Measurements from ENCODE around the gene TRAF4.
"Not testable (repeated sequence)": the region's sequence is repeated elsewhere in the genome, so short reads cannot be mapped to it uniquely, and the experiment has no call there.

The TRAF4 gene

DNA sequence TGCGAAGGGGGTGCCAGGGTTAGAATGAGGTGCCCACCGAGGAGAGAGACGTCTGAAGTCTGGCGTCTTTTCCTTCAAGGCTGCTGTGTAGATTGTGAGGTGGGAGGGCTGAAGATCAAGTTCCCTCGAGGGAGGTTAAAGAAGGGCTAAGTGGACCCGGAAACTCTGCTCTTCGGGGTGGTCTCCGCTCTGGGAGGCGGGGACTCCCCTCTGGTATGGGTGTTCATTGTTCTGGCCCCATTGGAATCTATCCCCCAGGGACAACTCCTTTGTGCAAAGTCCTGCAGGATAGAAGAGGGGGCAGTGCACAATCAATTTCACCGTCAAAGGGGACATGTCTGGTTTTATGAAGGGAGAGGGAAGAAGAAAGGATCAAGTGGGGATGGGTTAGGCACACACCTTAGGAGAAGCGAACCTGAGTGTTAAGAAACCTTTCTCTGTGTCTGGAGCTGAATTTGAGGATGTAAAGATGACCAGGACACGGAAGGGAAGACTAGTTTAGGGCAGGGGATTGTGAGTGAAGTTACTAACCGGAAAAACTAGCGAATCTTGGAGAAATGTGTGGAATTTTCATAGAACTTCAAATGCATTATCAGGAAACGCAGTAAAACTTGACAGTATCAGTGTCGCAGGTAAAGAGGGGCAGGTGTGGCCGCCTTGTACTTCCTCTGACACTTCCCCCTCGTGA lies 25.3 kb upstream of the TRAF4 start:
- Histone ChIP-seq H3K4me3 (ENCODE audit: low read depth in 1 of 2, low read length in 2 of 2) (peak overlapping the region; percentile 68 to 71), H3K9ac (ENCODE audit: low read length) (peak overlapping the region; percentile 71), H3K9me3 (ENCODE audit: low read length) (no peaks in the 10 kb centered on the region), H3K27ac (ENCODE audit: low read depth, low read length) (peak overlapping the region; percentile 99), H3K36me3 (ENCODE audit: insufficient read depth, low read length) (peaks cover 42% of the 10 kb centered on the region), H3K4me1 (ENCODE audit: insufficient read depth, low read length) (peaks cover 34% of the 10 kb centered on the region), H3K27me3 (ENCODE audit: control insufficient read depth in 1 of 2, insufficient read depth in 2 of 2, low read length in 2 of 2) (no peaks in the 10 kb centered on the region)

DNA sequence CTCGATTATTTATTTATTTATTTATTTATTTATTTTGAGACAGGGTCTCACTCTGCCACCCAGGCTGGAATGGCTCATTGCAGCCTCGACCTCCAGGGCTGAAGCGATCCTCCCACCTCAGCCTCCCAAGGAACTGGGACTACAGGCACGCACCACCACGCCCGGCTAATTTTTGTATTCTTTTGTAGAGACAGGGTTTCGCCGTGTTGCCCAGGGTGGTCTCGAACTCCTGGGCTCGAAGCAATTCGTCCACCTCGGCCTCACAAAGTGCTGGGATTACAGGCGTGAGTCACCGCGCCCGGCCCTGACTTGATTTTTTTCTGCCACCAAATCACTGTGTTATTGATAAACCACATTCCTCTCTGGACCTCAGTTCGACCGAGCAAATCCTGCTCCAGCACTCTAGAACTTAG lies 24.8 kb upstream of the TRAF4 start:
- Histone ChIP-seq H3K27me3 (ENCODE audit: control insufficient read depth in 1 of 2, insufficient read depth in 2 of 2, low read length in 2 of 2) (no peaks in the 10 kb centered on the region), H3K9ac (ENCODE audit: low read length) (peak overlapping the region; percentile 93), H3K4me1 (ENCODE audit: insufficient read depth, low read length) (peaks cover 34% of the 10 kb centered on the region), H3K36me3 (ENCODE audit: insufficient read depth, low read length) (peaks cover 46% of the 10 kb centered on the region), H3K9me3 (ENCODE audit: low read length) (no peaks in the 10 kb centered on the region), H3K27ac (ENCODE audit: low read depth, low read length) (peak overlapping the region; percentile 91), H3K4me3 (ENCODE audit: low read depth in 1 of 2, low read length in 2 of 2) (peak overlapping the region; percentile 36 to 95)

DNA sequence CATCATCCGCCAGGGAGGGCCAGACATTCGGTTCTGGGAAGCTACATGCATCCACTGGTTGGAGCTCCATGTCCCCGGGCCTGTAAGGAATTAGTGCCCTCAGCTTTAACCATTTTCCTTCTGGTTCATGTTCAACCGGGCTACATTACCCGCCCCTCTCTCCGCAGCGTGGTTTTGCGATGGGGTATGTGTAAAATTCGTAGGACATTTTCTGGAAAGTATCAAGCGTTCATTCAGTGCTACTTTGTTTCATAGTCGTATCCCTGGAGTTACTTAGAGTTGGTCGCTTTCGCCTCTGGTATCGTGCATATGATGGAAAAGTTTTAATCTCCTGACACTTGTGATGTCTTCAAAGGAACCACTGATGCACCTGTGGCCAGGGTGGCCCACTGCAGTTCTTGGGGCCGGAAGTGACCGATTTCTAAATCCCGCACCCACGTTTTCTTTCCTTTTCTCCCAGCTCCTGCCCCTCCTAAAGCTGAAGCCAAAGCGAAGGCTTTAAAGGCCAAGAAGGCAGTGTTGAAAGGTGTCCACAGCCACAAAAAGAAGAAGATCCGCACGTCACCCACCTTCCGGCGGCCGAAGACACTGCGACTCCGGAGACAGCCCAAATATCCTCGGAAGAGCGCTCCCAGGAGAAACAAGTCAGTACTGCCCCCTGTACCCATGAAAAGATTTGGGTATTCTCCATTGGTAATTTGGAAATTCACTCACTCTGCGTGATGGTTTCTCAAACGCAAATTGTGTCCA lies 23.4 kb upstream of the TRAF4 start:
- Histone ChIP-seq H3K36me3 (ENCODE audit: insufficient read depth, low read length) (peaks cover 44% of the 10 kb centered on the region), H3K4me3 (ENCODE audit: low read depth in 1 of 2, low read length in 2 of 2) (peak overlapping the region; percentile 94 to 95), H3K27me3 (ENCODE audit: control insufficient read depth in 1 of 2, insufficient read depth in 2 of 2, low read length in 2 of 2) (peaks cover 0 to 1% of the 10 kb centered on the region in 2 donors), H3K27ac (ENCODE audit: low read depth, low read length) (peak overlapping the region; percentile 91), H3K4me1 (ENCODE audit: insufficient read depth, low read length) (peaks cover 37% of the 10 kb centered on the region), H3K9me3 (ENCODE audit: low read length) (no peaks in the 10 kb centered on the region), H3K9ac (ENCODE audit: low read length) (peak overlapping the region; percentile 93)

DNA sequence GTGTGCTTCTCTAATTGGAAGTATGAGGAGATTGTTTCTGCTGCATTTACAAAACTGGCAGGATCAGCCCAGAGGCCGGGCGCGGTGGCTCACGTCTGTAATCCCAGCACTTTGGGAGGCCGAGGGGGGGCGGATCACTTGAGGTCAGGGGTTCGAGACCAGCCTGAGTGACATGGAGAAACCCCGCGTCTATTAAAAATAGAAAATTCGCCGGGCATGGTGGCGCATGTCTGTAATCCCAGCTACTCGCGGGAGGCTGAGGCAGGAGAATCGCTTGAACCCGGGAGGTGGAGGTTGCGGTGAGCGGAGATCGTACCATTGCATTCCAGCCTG lies 22.8 kb upstream of the TRAF4 start:
- H3K27ac ChIP-seq (ENCODE audit: low read depth, low read length) = peak overlapping the region; percentile 10
- H3K9ac ChIP-seq (ENCODE audit: low read length) = peak overlapping the region; percentile 93
- H3K36me3 ChIP-seq (ENCODE audit: insufficient read depth, low read length) = peaks cover 39% of the 10 kb centered on the region
- not testable (repeated sequence) for H3K9me3 ChIP-seq (ENCODE audit: low read length); H3K27me3 ChIP-seq (ENCODE audit: control insufficient read depth in 1 of 2, insufficient read depth in 2 of 2, low read length in 2 of 2)
- peak overlapping the region; percentile 94 to 95 for H3K4me3 ChIP-seq (ENCODE audit: low read depth in 1 of 2, low read length in 2 of 2)
- peaks cover 38% of the 10 kb centered on the region for H3K4me1 ChIP-seq (ENCODE audit: insufficient read depth, low read length)

DNA sequence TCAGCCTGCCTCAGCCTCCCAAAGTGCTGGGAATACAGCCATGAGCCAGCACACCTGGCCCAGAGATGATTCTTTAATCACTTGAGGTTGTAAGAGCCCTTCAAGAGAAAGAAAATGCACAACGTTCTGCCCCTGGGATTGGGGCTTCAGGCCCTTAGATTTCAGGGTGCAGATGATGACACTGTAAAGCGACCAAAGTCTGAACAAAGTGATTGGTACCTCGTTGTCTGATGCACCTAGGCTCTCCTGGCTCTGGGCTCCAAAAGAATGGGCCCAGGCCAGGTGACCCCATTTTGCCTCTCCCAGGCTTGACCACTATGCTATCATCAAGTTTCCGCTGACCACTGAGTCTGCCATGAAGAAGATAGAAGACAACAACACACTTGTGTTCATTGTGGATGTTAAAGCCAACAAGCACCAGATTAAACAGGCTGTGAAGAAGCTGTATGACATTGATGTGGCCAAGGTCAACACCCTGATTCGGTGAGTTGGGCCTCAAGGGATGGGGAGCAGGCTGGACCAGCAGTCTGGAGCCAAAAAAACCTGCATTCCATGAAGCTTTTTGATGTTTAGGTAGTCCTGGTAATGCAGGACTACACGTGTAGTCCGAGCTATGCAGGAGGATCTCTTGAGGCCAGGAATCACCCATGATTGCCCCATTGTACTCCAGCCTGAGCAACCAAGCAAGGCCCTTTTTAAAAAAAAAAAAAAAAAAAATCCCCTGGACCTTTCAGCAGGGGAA lies 21.2 kb upstream of the TRAF4 start:
- no peaks in the 10 kb centered on the region for H3K9me3 ChIP-seq (ENCODE audit: low read length)
- no peak overlapping the region for H3K9ac ChIP-seq (ENCODE audit: low read length)
- peaks cover 0 to 6% of the 10 kb centered on the region in 2 donors for H3K27me3 ChIP-seq (ENCODE audit: control insufficient read depth in 1 of 2, insufficient read depth in 2 of 2, low read length in 2 of 2)
- H3K4me1 ChIP-seq (ENCODE audit: insufficient read depth, low read length) = peaks cover 34% of the 10 kb centered on the region
- H3K27ac ChIP-seq (ENCODE audit: low read depth, low read length) = no peak overlapping the region
- H3K36me3 ChIP-seq (ENCODE audit: insufficient read depth, low read length) = peaks cover 37% of the 10 kb centered on the region
- H3K4me3 ChIP-seq (ENCODE audit: low read depth in 1 of 2, low read length in 2 of 2) = no peak overlapping the region

DNA sequence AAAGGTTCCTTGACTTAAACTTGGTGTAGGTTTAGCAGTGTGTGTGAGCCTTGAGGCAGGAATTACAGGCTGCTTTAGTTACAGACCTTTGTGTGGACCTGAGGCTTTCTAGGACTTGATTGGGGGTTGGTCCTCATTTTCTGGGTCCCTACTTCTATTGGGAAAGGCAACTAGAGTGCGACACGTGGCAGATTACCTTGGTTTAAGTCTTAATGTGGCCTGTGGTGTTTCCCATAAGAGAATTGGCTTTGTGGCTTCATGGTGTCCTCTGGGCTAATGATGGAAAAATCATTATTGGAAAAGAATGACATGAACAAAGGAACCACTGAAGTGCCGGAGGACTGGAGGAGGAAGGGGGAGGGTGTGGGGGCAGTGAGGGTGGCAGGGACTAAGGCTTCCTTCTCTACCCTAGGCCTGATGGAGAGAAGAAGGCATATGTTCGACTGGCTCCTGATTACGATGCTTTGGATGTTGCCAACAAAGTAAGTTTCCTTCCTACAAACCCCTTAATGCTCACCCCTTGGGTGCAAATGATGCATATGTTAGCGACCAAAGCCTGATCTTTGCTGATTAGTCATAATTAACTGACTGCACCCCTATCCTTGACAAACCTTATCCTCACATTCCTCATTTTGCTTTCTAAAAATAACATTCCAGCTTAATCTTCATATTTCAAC lies 20.5 kb upstream of the TRAF4 start:
- Histone ChIP-seq H3K4me3 (ENCODE audit: low read depth in 1 of 2, low read length in 2 of 2) (no peak overlapping the region), H3K9ac (ENCODE audit: low read length) (no peak overlapping the region), H3K36me3 (ENCODE audit: insufficient read depth, low read length) (peaks cover 37% of the 10 kb centered on the region), H3K4me1 (ENCODE audit: insufficient read depth, low read length) (peaks cover 32% of the 10 kb centered on the region), H3K27ac (ENCODE audit: low read depth, low read length) (no peak overlapping the region), H3K9me3 (ENCODE audit: low read length) (no peaks in the 10 kb centered on the region), H3K27me3 (ENCODE audit: control insufficient read depth in 1 of 2, insufficient read depth in 2 of 2, low read length in 2 of 2) (peaks cover 0 to 6% of the 10 kb centered on the region in 2 donors)

DNA sequence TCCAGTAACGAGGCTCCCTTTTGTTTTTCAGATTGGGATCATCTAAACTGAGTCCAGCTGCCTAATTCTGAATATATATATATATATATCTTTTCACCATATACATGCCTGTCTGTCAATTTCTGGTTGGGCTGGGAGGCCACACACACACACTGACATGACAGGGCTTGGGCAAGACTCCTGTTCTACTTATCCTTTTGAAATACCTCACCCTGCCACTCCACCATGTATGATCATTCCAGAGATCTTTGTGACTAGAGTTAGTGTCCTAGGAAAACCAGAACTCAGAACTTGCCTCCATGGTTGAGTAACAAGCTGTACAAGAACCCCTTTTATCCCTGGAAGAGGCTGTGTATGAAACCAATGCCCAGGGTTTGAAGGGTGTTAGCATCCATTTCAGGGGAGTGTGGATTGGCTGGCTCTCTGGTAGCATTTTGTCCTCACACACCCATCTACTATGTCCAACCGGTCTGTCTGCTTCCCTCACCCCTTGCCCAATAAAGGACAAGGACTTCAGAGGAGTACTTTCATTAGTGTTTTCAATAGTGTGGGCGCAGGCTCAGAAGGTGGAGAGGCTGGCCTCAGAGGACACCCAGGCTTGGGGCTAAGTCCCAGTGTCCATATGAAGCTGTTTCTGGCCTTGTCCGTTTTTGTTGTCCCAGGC lies 19.8 kb upstream of the TRAF4 start:
- not testable (repeated sequence) for H3K27me3 ChIP-seq (ENCODE audit: control insufficient read depth in 1 of 2, insufficient read depth in 2 of 2, low read length in 2 of 2); H3K27ac ChIP-seq (ENCODE audit: low read depth, low read length); H3K4me3 ChIP-seq (ENCODE audit: low read depth in 1 of 2, low read length in 2 of 2); H3K9ac ChIP-seq (ENCODE audit: low read length); H3K9me3 ChIP-seq (ENCODE audit: low read length)
- H3K36me3 ChIP-seq (ENCODE audit: insufficient read depth, low read length) = peaks cover 37% of the 10 kb centered on the region
- H3K4me1 ChIP-seq (ENCODE audit: insufficient read depth, low read length) = peaks cover 26% of the 10 kb centered on the region

DNA sequence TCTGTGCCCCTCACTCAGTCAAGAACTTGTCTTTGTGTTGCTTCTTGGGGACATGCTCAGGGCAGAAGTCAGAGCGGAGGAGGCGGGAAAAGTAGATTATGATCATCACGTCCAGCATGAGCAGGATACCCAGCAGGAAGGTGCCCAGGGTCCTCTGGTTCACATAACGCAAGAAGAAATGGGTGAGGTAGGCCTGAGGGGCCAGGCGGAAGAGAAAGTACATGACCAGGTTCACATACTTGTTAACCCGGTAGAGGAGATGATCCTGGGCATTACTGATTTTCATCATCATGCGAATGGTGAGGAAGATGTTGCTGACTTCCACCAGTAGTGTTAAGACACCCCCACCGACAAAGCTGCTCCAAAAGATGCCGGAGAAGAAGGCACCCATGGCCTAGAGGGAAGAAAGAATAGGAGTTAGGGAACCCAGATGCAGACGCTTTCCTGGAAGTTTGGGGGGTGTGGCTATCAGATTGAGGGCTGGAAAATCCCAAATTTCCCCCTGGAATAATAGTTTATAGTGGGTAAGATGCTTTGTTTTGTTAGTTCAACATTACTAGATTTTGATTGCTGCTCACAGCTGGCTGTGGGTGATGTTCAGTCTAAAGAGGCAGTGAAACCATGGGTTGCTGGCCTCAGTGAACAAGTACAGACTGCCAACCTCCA lies 19.2 kb upstream of the TRAF4 start:
- no peak overlapping the region for H3K4me3 ChIP-seq (ENCODE audit: low read depth in 1 of 2, low read length in 2 of 2)
- peaks cover 26% of the 10 kb centered on the region for H3K4me1 ChIP-seq (ENCODE audit: insufficient read depth, low read length)
- H3K9ac ChIP-seq (ENCODE audit: low read length) = no peak overlapping the region

DNA sequence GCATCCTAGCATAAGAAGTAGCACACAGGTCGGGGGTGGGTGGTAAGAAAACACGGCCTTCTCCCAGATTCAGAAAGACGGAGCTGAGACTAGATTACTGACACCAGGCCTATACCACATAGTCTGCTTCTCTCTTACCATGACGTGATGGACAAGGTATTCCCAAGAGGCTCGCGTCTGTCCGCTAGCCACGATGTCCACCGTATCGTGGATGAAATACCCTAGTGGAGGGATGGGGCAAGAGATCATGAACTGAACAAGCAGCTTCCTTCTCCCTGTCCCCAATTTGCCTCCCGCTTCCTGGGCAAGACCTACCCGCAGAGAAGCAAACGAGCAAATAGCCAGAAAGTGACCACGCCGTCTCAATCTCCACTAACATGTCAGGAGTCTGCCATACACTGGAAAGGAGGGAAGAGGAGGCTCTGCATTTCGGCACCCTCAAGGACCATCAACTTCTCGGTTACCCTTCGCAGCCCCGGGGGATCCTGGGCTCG lies 18.6 kb upstream of the TRAF4 start:
- no peaks in the 10 kb centered on the region for H3K9me3 ChIP-seq (ENCODE audit: low read length)
- peak overlapping the region in 1 of 2 donors; percentile 32 for H3K4me3 ChIP-seq (ENCODE audit: low read depth in 1 of 2, low read length in 2 of 2)
- H3K9ac ChIP-seq (ENCODE audit: low read length) = no peak overlapping the region
- H3K36me3 ChIP-seq (ENCODE audit: insufficient read depth, low read length) = peaks cover 37% of the 10 kb centered on the region
- peaks cover 26% of the 10 kb centered on the region for H3K4me1 ChIP-seq (ENCODE audit: insufficient read depth, low read length)
- no peak overlapping the region for H3K27ac ChIP-seq (ENCODE audit: low read depth, low read length)
- H3K27me3 ChIP-seq (ENCODE audit: control insufficient read depth in 1 of 2, insufficient read depth in 2 of 2, low read length in 2 of 2) = peaks cover 0 to 6% of the 10 kb centered on the region in 2 donors

More for the DNA sequence above, 19.2 kb upstream of the TRAF4 start:
- H3K27ac ChIP-seq (ENCODE audit: low read depth, low read length) = no peak overlapping the region
- no peaks in the 10 kb centered on the region for H3K9me3 ChIP-seq (ENCODE audit: low read length)
- H3K36me3 ChIP-seq (ENCODE audit: insufficient read depth, low read length) = peaks cover 37% of the 10 kb centered on the region
- H3K27me3 ChIP-seq (ENCODE audit: control insufficient read depth in 1 of 2, insufficient read depth in 2 of 2, low read length in 2 of 2) = peaks cover 0 to 6% of the 10 kb centered on the region in 2 donors

DNA sequence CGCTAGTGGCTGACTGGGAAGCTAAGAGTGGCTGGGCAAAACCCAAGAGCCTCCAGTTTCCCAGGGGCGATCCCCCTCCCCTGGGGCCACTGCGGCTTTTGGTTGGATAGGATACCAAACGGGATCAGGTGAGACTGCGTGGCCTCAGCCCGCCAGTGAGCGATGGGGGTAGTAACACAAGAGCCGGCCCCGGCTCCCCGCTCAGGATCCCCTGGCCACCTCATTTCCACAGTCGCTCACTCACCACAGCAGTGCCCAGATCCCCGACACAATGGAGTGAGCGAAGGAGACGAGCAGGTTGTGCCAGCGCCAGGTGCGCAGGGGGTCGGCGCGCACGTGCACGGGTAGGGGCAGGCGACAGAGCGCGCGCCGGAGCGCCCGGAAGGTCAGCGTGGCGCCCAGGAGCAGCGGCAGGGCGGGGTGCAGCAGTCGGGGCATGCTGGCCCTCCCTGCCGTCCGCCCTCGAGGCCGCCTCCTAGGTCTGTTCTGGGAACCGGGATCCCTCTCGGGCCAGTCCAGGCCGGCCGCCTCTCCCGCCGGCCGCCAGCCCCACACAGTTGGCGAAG lies 18.1 kb upstream of the TRAF4 start:
- peaks cover 23% of the 10 kb centered on the region for H3K4me1 ChIP-seq (ENCODE audit: insufficient read depth, low read length)
- H3K4me3 ChIP-seq (ENCODE audit: low read depth in 1 of 2, low read length in 2 of 2) = peak overlapping the region in 1 of 2 donors; percentile 32
- no peak overlapping the region for H3K9ac ChIP-seq (ENCODE audit: low read length)
- no peaks in the 10 kb centered on the region for H3K9me3 ChIP-seq (ENCODE audit: low read length)
- peaks cover 0 to 6% of the 10 kb centered on the region in 2 donors for H3K27me3 ChIP-seq (ENCODE audit: control insufficient read depth in 1 of 2, insufficient read depth in 2 of 2, low read length in 2 of 2)
- no peak overlapping the region for H3K27ac ChIP-seq (ENCODE audit: low read depth, low read length)
- H3K36me3 ChIP-seq (ENCODE audit: insufficient read depth, low read length) = peaks cover 37% of the 10 kb centered on the region

Data from muscle layer of colon (tissue), 2 donors.